ENCODE measurements around the gene MUS81.
"Not testable (repeated sequence)": the region's sequence is repeated elsewhere in the genome, so short reads cannot be mapped to it uniquely, and the experiment has no call there.

MUS81 gene

GRCh38 chr11:65834202-65834601, 26.0 kb upstream of the MUS81 start:
- H3K4me3 ChIP-seq (ENCODE audit: low read depth, low read length) = peak overlapping the region; percentile 80
- no peak for TF ChIP-seq CTCF (IDR thresholded peaks at IDR 0.05; ENCODE audit: borderline replicate concordance, insufficient read depth, low read depth, low read length)

GRCh38 chr11:65842144-65842543, 18.1 kb upstream of the MUS81 start:
- H3K4me3 ChIP-seq (ENCODE audit: low read depth, low read length) = no peak overlapping the region
- no peak for TF ChIP-seq CTCF (IDR thresholded peaks at IDR 0.05; ENCODE audit: borderline replicate concordance, insufficient read depth, low read depth, low read length)

GRCh38 chr11:65843811-65844210, 16.4 kb upstream of the MUS81 start:
- TF ChIP-seq CTCF (IDR thresholded peaks at IDR 0.05; ENCODE audit: borderline replicate concordance, insufficient read depth, low read depth, low read length) = no peak
- no peak overlapping the region for H3K4me3 ChIP-seq (ENCODE audit: low read depth, low read length)

- no peak overlapping the region for H3K4me3 ChIP-seq (ENCODE audit: low read depth, low read length)
- no peak for TF ChIP-seq CTCF (IDR thresholded peaks at IDR 0.05; ENCODE audit: borderline replicate concordance, insufficient read depth, low read depth, low read length)
Observed at GRCh38 chr11:65844231-65844872, 15.9 kb upstream of the MUS81 start.

GRCh38 chr11:65847746-65848145, 12.5 kb upstream of the MUS81 start:
- TF ChIP-seq CTCF (IDR thresholded peaks at IDR 0.05; ENCODE audit: borderline replicate concordance, insufficient read depth, low read depth, low read length) = no peak
- H3K4me3 ChIP-seq (ENCODE audit: low read depth, low read length) = no peak overlapping the region

GRCh38 chr11:65848693-65849092, 11.5 kb upstream of the MUS81 start:
- H3K4me3 ChIP-seq (ENCODE audit: low read depth, low read length) = not testable (repeated sequence)

GRCh38 chr11:65849366-65849765, 10.9 kb upstream of the MUS81 start:
- no peak overlapping the region for H3K4me3 ChIP-seq (ENCODE audit: low read depth, low read length)
- TF ChIP-seq CTCF (IDR thresholded peaks at IDR 0.05; ENCODE audit: borderline replicate concordance, insufficient read depth, low read depth, low read length) = no peak

All from GM12875 (cell line).